ENCODE measurements around the gene PANX1.

DNA sequence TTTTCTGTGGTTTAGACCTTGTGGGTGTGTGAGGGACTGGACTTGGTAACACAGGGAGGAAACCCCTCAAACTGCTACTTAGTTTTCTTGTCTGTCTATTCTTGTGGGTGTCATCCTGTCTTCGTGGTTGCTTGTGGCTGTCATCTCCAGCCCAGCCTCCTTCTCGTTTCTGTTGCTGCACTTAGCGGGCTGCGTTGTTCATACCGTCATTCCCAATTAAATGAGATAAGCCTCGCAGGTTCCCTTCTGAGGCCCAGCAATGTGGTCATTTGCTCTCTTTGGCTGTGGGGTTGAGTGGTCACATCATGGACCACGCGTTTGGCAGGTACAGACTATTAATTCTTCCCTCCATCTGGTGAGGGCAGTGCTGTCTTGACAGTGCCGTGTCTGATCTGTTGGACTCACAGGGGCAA lies 18.8 kb downstream of the PANX1 start:
- no peak for TF ChIP-seq POLR2AphosphoS5 (IDR thresholded peaks at IDR 0.05)
- TF ChIP-seq, protein P1, sequence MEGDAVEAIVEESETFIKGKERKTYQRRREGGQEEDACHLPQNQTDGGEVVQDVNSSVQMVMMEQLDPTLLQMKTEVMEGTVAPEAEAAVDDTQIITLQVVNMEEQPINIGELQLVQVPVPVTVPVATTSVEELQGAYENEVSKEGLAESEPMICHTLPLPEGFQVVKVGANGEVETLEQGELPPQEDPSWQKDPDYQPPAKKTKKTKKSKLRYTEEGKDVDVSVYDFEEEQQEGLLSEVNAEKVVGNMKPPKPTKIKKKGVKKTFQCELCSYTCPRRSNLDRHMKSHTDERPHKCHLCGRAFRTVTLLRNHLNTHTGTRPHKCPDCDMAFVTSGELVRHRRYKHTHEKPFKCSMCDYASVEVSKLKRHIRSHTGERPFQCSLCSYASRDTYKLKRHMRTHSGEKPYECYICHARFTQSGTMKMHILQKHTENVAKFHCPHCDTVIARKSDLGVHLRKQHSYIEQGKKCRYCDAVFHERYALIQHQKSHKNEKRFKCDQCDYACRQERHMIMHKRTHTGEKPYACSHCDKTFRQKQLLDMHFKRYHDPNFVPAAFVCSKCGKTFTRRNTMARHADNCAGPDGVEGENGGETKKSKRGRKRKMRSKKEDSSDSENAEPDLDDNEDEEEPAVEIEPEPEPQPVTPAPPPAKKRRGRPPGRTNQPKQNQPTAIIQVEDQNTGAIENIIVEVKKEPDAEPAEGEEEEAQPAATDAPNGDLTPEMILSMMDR (IDR thresholded peaks at IDR 0.05) = no peak
- no peak for TF ChIP-seq EP300 (IDR thresholded peaks at IDR 0.05)
